ENCODE results near the gene AGBL4.

Gene AGBL4

DNA sequence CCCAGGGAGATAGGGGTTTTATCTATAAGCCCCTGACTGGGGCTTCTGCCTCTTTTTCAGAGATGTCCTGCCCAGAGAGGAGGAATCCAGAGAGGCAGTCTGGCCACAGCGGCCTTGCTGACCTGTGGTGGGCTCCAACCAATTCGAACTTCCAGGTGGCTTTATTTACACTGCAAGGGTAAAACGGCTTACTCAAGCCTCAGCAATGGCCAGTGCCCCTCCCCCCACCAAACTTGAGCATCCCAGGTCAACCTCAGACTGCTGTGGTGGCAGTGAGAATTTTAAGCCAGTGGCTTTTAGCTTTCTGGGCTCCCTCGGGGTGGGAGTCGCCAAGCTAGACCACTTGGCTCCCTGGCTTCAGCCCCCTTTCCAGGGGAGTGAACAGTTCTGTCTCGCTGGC is 863.1 kb downstream of the AGBL4 start:
- H3K9me3 Mint-ChIP-seq = peaks cover 32% of the 10 kb centered on the region
- no peaks in the 10 kb centered on the region for H3K4me1 Mint-ChIP-seq
- H3K36me3 Mint-ChIP-seq (ENCODE audit: low read depth) = no peaks in the 10 kb centered on the region
- no peaks in the 10 kb centered on the region for H3K27me3 Mint-ChIP-seq (ENCODE audit: low read depth)
- no peak overlapping the region for H3K27ac Mint-ChIP-seq
- no peak overlapping the region for H3K4me3 Mint-ChIP-seq
- TF ChIP-seq, protein P1, sequence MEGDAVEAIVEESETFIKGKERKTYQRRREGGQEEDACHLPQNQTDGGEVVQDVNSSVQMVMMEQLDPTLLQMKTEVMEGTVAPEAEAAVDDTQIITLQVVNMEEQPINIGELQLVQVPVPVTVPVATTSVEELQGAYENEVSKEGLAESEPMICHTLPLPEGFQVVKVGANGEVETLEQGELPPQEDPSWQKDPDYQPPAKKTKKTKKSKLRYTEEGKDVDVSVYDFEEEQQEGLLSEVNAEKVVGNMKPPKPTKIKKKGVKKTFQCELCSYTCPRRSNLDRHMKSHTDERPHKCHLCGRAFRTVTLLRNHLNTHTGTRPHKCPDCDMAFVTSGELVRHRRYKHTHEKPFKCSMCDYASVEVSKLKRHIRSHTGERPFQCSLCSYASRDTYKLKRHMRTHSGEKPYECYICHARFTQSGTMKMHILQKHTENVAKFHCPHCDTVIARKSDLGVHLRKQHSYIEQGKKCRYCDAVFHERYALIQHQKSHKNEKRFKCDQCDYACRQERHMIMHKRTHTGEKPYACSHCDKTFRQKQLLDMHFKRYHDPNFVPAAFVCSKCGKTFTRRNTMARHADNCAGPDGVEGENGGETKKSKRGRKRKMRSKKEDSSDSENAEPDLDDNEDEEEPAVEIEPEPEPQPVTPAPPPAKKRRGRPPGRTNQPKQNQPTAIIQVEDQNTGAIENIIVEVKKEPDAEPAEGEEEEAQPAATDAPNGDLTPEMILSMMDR (IDR thresholded peaks at IDR 0.05; ENCODE audit: unreplicated experiment in 3 of 3) = no peak

DNA sequence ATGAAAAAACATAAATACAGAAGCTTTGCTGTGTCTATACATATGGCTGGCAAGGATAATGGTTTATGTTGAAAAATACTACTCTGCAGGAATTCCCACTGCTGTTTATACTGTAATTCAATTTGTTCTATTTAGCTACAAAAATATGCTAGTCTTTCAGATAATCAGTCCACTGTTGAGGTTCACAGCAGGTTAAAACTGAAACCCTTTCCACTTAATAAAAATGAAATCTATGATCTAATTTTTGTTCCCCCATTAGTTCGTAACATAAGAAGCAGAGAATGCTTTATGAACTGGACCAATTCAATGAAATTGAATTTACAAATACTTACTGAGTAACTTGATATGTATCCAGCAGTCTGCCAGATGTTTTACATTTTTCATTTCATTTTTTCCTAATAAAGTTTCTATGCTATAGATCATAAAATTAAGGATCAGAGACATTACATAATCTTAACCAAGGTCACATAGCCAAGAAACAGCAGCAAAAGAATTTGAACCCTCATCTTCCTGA is 887.0 kb downstream of the AGBL4 start:
- no peaks in the 10 kb centered on the region for H3K36me3 Mint-ChIP-seq (ENCODE audit: low read depth)
- H3K27me3 Mint-ChIP-seq (ENCODE audit: low read depth) = no peaks in the 10 kb centered on the region
- no peak overlapping the region for H3K27ac Mint-ChIP-seq
- TF ChIP-seq, protein P1 (IDR thresholded peaks at IDR 0.05; ENCODE audit: unreplicated experiment in 3 of 3) = no peak
- no peaks in the 10 kb centered on the region for H3K4me1 Mint-ChIP-seq
- peaks cover 44% of the 10 kb centered on the region for H3K9me3 Mint-ChIP-seq
- no peak overlapping the region for H3K4me3 Mint-ChIP-seq

DNA sequence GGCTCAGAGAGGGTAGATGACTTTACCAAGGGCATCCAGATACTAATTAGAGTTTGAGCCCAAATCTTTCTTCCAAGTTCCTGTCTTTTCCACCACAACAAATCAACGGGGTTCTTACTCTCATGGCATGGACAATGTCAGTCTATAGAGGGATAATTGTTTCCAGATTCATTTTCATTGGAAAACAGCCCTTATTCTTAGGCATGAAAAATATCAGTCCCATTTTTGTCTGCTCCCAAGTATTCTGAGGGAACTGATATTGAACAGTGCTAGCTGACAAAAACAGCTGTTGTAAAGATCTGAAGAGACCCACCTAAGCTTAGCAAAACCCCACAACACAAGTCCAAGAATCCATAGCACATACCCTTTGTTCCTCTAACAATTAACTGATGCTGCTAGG is 898.0 kb downstream of the AGBL4 start:
- TF ChIP-seq, protein P1 (IDR thresholded peaks at IDR 0.05; ENCODE audit: unreplicated experiment in 3 of 3) = no peak
- no peaks in the 10 kb centered on the region for H3K27me3 Mint-ChIP-seq (ENCODE audit: low read depth)
- peaks cover 27% of the 10 kb centered on the region for H3K9me3 Mint-ChIP-seq
- no peaks in the 10 kb centered on the region for H3K4me1 Mint-ChIP-seq
- H3K4me3 Mint-ChIP-seq = no peak overlapping the region
- no peak overlapping the region for H3K27ac Mint-ChIP-seq
- H3K36me3 Mint-ChIP-seq (ENCODE audit: low read depth) = no peaks in the 10 kb centered on the region

DNA sequence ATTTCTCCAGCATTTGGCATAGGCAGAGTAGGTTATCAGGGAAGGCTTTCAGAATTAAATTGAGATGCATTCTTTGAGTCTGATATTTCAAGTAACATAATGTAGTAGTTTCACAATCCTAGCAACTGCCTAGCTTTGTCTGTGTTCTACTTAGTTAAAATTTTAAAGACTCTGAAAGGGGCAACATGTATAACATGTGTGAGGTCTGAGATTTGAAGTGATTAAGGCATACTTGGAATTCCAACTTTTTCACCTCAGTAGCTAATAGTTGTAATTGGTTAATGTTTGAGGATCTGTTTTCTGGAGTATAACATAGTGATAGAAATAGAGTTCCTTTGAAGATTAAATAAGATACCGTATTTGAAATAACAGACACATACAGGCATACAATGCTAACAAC is 911.8 kb downstream of the AGBL4 start:
- Mint-ChIP-seq H3K9me3 (peaks cover 47% of the 10 kb centered on the region), H3K4me1 (no peaks in the 10 kb centered on the region), H3K27me3 (ENCODE audit: low read depth) (no peaks in the 10 kb centered on the region), H3K36me3 (ENCODE audit: low read depth) (no peaks in the 10 kb centered on the region), H3K27ac (no peak overlapping the region), H3K4me3 (no peak overlapping the region)
- TF ChIP-seq, protein P1 (IDR thresholded peaks at IDR 0.05; ENCODE audit: unreplicated experiment in 3 of 3) = no peak

DNA sequence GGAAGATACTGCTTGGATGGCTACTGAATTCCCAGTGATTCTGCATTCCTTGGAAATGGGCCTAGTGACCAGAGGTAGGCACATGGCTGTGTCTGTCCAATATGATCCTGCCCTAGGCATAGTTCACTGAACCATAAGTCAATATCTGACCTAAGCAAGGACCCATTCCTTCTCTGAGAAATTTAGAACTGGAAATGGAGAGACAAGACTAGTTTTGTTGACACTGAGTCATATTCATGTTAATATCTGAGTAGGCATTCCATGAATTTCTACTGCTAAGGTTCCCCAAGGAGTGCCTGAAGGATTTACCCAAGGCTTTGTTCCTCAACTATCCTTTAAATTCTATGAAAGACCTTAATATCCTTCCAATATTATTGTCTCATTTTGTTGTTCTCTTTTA is 917.3 kb downstream of the AGBL4 start:
- Mint-ChIP-seq H3K36me3 (ENCODE audit: low read depth) (no peaks in the 10 kb centered on the region), H3K27ac (no peak overlapping the region), H3K27me3 (ENCODE audit: low read depth) (no peaks in the 10 kb centered on the region), H3K9me3 (peaks cover 29% of the 10 kb centered on the region), H3K4me3 (no peak overlapping the region), H3K4me1 (no peaks in the 10 kb centered on the region)
- TF ChIP-seq, protein P1 (IDR thresholded peaks at IDR 0.05; ENCODE audit: unreplicated experiment in 3 of 3) = no peak

DNA sequence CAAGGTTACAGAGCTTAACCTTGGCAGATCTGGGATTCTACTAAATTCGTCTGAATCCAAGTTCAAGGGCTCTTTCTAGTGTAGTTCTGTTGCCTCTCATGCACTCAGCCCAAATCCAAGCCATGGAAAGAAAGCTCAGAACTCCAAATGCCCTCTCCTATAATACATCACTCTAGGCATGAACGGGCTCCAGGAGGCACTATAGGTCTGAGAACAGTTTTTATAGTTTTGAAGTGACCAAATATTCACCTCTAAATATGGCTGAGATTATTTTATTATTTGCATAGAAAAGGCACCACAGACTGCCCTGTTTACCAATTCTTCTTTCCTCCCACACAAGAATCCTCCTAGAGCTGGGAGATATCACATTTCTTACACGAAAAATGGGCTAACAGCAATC is 919.2 kb downstream of the AGBL4 start:
- H3K36me3 Mint-ChIP-seq (ENCODE audit: low read depth) = no peaks in the 10 kb centered on the region
- peaks cover 21% of the 10 kb centered on the region for H3K9me3 Mint-ChIP-seq
- TF ChIP-seq, protein P1 (IDR thresholded peaks at IDR 0.05; ENCODE audit: unreplicated experiment in 3 of 3) = no peak
- H3K4me3 Mint-ChIP-seq = no peak overlapping the region
- H3K27ac Mint-ChIP-seq = no peak overlapping the region
- no peaks in the 10 kb centered on the region for H3K4me1 Mint-ChIP-seq
- H3K27me3 Mint-ChIP-seq (ENCODE audit: low read depth) = no peaks in the 10 kb centered on the region

Measured in nephron (organoid).